OCI-LY7 (cell line): ENCODE measurements around the gene EVI5L. TPM values are rescaled to one million over a fixed set of nuclear protein-coding genes. Genes with fewer than 3 reads are reported as not detected.

Experiments
- BruUV-seq: library from RNA; stranded (reverse); fragments of 400-500 nt; replicated peaks from 2 replicates; lab custom pipeline; 2021; lab: Mats Ljungman, UMichigan
- CTCF ChIA-PET: fragments of 300-600 bp; sonication (Branson Sonifier 250); formaldehyde crosslinking; loops from one replicate; lab custom pipeline; 2022; ENCODE audit warnings: antibody characterized with exemption; ENCODE audit not compliant: unreplicated experiment; lab: Charles Lee
- POLR2A ChIA-PET: fragments of 300-600 bp; sonication (Branson Sonifier 250); formaldehyde crosslinking; loops from one replicate; lab custom pipeline; 2022; ENCODE audit warnings: antibody characterized with exemption; lab: Charles Lee
- DNase-seq: peaks from one replicate; pipeline ENCODE4 v3.0.0-alpha.2; 2015; ENCODE audit warnings: low spot score
- H2AFZ ChIP-seq: fragments of 200-600 bp; sonication (generic), shearing (Covaris generic); 2 replicates; pipeline ENCODE4 v1.6.1; 2014; ENCODE audit warnings: mild to moderate bottlenecking, antibody characterized with exemption, low read length, moderate library complexity
- H3K27ac ChIP-seq: fragments of 200-600 bp; sonication (generic); 2 replicates; pipeline ENCODE4 v1.5.1; 2014; ENCODE audit warnings: mixed run types, low read depth, mild to moderate bottlenecking, moderate library complexity, low read length, inconsistent platforms; ENCODE audit not compliant: poor library complexity, severe bottlenecking
- H3K36me3 ChIP-seq: fragments of 200-600 bp; sonication (generic); 2 replicates; pipeline ENCODE4 v1.6.1; 2014; ENCODE audit warnings: mild to moderate bottlenecking, antibody characterized with exemption, low read length, moderate library complexity, mixed read lengths; ENCODE audit not compliant: insufficient read depth
- H3K4me1 ChIP-seq: fragments of 200-600 bp; sonication (generic); 2 replicates; pipeline ENCODE4 v1.5.1; 2014; ENCODE audit warnings: mild to moderate bottlenecking, low read length; ENCODE audit not compliant: insufficient read depth, poor library complexity, severe bottlenecking
- H3K4me2 ChIP-seq: fragments of 200-600 bp; sonication (generic); 2 replicates; pipeline ENCODE4 v1.6.1; 2014; ENCODE audit warnings: mild to moderate bottlenecking, low read length
- H3K4me3 ChIP-seq: fragments of 200-600 bp; sonication (generic); 2 replicates; pipeline ENCODE4 v1.5.1; 2014; ENCODE audit warnings: mild to moderate bottlenecking, low read depth, low read length; ENCODE audit not compliant: poor library complexity, severe bottlenecking
- H3K79me2 ChIP-seq: fragments of 200-600 bp; sonication (generic); 2 replicates; pipeline ENCODE4 v1.6.1; 2016; ENCODE audit warnings: low read depth, mild to moderate bottlenecking, low read length, moderate library complexity, mixed read lengths; ENCODE audit not compliant: insufficient read depth
- H3K9me2 ChIP-seq: fragments of 200-600 bp; sonication (generic); 2 replicates; pipeline ENCODE4 v1.6.1; 2016; ENCODE audit warnings: mild to moderate bottlenecking, low read length, mixed read lengths; ENCODE audit not compliant: insufficient read depth
- H3K9me3 ChIP-seq: fragments of 200-600 bp; sonication (generic); 2 replicates; pipeline ENCODE4 v1.6.1; 2014; ENCODE audit warnings: mild to moderate bottlenecking, mixed run types, low read length, mixed read lengths
- H4K20me1 ChIP-seq: fragments of 200-600 bp; sonication (generic); 2 replicates; pipeline ENCODE4 v1.6.1; 2014; ENCODE audit warnings: mild to moderate bottlenecking, antibody characterized with exemption, low read length, moderate library complexity, mixed read lengths; ENCODE audit not compliant: insufficient read depth
- EZH2phosphoT487 ChIP-seq: fragments of 200-600 bp; sonication (generic); IDR thresholded peaks from 2 replicates; pipeline ENCODE4 v1.6.1; 2018; ENCODE audit warnings: low read depth, borderline replicate concordance, mild to moderate bottlenecking, mixed run types, antibody characterized with exemption, low read length, moderate library complexity, mixed read lengths
- intact Hi-C: fragments of 100-400 bp; cut with micrococcal nuclease; formaldehyde crosslinking; loops from one replicate; pipeline ENCODE4 v1.10.0; 2022; ENCODE audit not compliant: unreplicated experiment
- total RNA-seq, 2 experiments: library from RNA; depleted of rRNA in 1 of 2; stranded (reverse); fragments of >200 nt in 1 of 2; shearing (Covaris generic) in 1 of 2; gene quantifications; 2 replicates each; pipeline ENCODE4 v1.2.3, GENCODE V29; 2014 to 2022
- TF ChIP-seq, protein P1 (sequence below): fragments of 200-600 bp; sonication (generic); conservative IDR thresholded peaks from 2 replicates; pipeline ENCODE4 v1.5.1; 2014; ENCODE audit warnings: mild to moderate bottlenecking, antibody characterized with exemption, low read length, moderate library complexity, mixed read lengths

EVI5L gene
- total RNA-seq, 2 experiments from 2014 or later, result 2.7 to 5.5 TPM

DNA sequence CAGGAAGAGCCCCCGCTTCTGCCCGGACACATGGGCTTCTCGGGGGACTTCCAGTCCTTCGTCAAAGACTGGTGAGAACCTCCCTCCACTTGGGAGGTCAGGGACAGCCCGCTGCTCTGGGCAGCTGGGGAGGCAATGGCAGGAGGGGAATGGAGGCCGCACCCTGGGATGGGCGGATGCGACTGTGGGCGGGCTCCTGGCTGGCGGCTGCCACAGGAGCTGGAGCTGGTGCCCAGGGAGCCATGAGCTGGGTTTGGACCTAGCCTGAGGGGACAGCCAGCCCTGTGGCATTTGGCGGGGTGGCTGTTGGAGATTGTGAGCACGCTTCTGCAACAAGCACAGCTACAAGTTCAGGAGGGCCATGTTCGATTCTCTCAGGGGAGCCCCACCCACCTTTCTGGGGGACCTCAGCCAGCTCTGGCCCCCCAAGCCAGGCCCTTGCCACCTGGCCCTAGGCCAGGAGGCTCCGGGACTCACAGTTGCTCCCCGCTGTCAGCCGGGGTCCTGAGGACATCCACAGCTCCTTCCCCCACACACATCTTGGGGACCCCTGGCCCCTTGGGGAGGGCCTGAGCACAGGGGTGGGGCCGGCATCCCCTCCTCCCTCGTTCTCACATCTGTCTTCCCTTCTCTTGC, 81.6 kb downstream of the EVI5L start:
- ChIA-PET POLR2A (interaction anchor here (1.0 kb wide), 1 partner anchor 9 kb away, joined by 3 read pairs; no protein-coding TSS in a partner anchor), CTCF (interaction anchor here (1.1 kb wide), 1 partner anchor 9 kb away, joined by 4 read pairs; the partner anchor contains the start of gene SNAPC2)
- H3K4me3 ChIP-seq, result no peak overlapping the region
- no peak overlapping the region for H3K4me2 ChIP-seq
- TF ChIP-seq, protein P1, sequence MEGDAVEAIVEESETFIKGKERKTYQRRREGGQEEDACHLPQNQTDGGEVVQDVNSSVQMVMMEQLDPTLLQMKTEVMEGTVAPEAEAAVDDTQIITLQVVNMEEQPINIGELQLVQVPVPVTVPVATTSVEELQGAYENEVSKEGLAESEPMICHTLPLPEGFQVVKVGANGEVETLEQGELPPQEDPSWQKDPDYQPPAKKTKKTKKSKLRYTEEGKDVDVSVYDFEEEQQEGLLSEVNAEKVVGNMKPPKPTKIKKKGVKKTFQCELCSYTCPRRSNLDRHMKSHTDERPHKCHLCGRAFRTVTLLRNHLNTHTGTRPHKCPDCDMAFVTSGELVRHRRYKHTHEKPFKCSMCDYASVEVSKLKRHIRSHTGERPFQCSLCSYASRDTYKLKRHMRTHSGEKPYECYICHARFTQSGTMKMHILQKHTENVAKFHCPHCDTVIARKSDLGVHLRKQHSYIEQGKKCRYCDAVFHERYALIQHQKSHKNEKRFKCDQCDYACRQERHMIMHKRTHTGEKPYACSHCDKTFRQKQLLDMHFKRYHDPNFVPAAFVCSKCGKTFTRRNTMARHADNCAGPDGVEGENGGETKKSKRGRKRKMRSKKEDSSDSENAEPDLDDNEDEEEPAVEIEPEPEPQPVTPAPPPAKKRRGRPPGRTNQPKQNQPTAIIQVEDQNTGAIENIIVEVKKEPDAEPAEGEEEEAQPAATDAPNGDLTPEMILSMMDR, result no peak
- no peak for TF ChIP-seq EZH2phosphoT487
- H3K27ac ChIP-seq, result no peak overlapping the region
- BruUV-seq, result no TSS peak
- peaks cover 37% of the 10 kb centered on the region for H3K36me3 ChIP-seq
- intact Hi-C loops, result no loop called here
- H3K9me2 ChIP-seq, result no peaks in the 10 kb centered on the region
- DNase-seq, result no peak
- H3K9me3 ChIP-seq, result no peaks in the 10 kb centered on the region
- H3K79me2 ChIP-seq, result no peaks in the 10 kb centered on the region
- H4K20me1 ChIP-seq, result no peaks in the 10 kb centered on the region
- no peak overlapping the region for H2AFZ ChIP-seq
- no peaks in the 10 kb centered on the region for H3K4me1 ChIP-seq

DNA sequence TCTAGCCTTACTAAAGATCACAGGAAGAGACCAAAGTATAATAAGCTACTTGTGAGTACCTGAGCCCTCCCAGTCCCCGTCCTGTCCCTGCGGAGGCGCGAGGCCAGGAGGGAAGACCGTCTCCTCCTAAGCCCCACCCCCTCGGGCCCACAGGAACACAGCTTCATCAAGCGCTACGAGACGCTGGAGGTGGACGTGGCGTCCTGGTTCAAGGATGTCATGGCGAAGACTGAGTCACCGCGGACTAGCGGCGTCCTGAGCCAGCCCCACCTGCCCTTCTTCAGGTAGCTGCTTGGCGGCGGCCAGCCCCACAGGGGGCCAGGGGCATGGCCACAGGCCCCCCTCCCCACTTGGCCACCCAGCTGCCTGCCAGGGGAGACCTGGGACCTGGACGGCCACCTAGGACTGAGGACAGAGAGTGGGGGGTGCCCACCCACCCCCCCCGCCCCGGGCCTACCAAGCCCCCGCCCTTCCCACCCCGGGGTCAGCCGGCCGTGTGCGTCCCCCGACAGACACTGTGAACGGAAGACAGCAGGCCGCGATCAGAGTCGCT, 82.2 kb downstream of the EVI5L start:
- no peak for DNase-seq
- Histone ChIP-seq H3K9me3 (no peaks in the 10 kb centered on the region), H4K20me1 (no peaks in the 10 kb centered on the region), H3K4me3 (no peak overlapping the region), H3K79me2 (no peaks in the 10 kb centered on the region), H3K27ac (no peak overlapping the region), H3K4me2 (no peak overlapping the region), H3K36me3 (peaks cover 35% of the 10 kb centered on the region), H3K4me1 (no peaks in the 10 kb centered on the region), H3K9me2 (no peaks in the 10 kb centered on the region), H2AFZ (no peak overlapping the region)
- no TSS peak for BruUV-seq
- ChIA-PET CTCF (interaction anchor here (1.1 kb wide), 1 partner anchor 8 kb away, joined by 4 read pairs; the partner anchor contains the start of gene SNAPC2), POLR2A (interaction anchor here (1.0 kb wide), 1 partner anchor 8 kb away, joined by 3 read pairs; no protein-coding TSS in a partner anchor)
- TF ChIP-seq EZH2phosphoT487, result no peak
- TF ChIP-seq, protein P1, result no peak
- intact Hi-C loops, result no loop called here
